ENCODE results near the gene TMEM63C. TPM values are rescaled to one million over a fixed set of nuclear protein-coding genes. Genes with fewer than 3 reads are reported as not detected.

TMEM63C gene
- polyA plus RNA-seq, 1 donor from 2014 or later: 11.1 TPM

- Histone ChIP-seq H3F3A (ENCODE audit: insufficient read depth, low read length, poor library complexity, severe bottlenecking) (no peaks in the 10 kb centered on the region), H4K20me1 (ENCODE audit: insufficient read depth) (no peaks in the 10 kb centered on the region), H3K9me2 (ENCODE audit: insufficient read depth, low read length) (no peaks in the 10 kb centered on the region), H3K9ac (ENCODE audit: low read length) (no peak overlapping the region), H3K9me3 (ENCODE audit: low read length) (no peaks in the 10 kb centered on the region), H3K4me3 (ENCODE audit: low read length) (no peak overlapping the region), H3K79me2 (replicated peaks; ENCODE audit: insufficient read depth, low read length) (no peaks in the 10 kb centered on the region), H3K27me3 (ENCODE audit: insufficient read depth, low read depth, low read length) (no peaks in the 10 kb centered on the region), H3K27ac (ENCODE audit: low read length) (no peak overlapping the region), H3K4me2 (ENCODE audit: low read length) (no peak overlapping the region), H2AFZ (ENCODE audit: low read depth, low read length) (no peak overlapping the region), H3K36me3 (ENCODE audit: insufficient read depth, low read length) (no peaks in the 10 kb centered on the region)
- no peak for TF ChIP-seq EZH2 (IDR thresholded peaks at IDR 0.05; ENCODE audit: borderline replicate concordance, insufficient read depth, low read length, poor library complexity, severe bottlenecking)
- no peak for TF ChIP-seq MXI1 (conservative IDR thresholded peaks at IDR 0.05; ENCODE audit: poor library complexity, severe bottlenecking)
- no peak for TF ChIP-seq POLR2AphosphoS5 (IDR thresholded peaks at IDR 0.05)
- no peak for TF ChIP-seq REST (IDR thresholded peaks at IDR 0.05; ENCODE audit: borderline replicate concordance)
- no peak for TF ChIP-seq TAF1 (IDR thresholded peaks at IDR 0.05; ENCODE audit: low read depth)
- TF ChIP-seq EP300 (conservative IDR thresholded peaks at IDR 0.05; ENCODE audit: poor library complexity, severe bottlenecking): no peak
- TF ChIP-seq RAD21 (conservative IDR thresholded peaks at IDR 0.05): no peak
These were observed 25.3 kb downstream of the TMEM63C start for GRCh38 chr14:77206877-77207389.

- TF ChIP-seq EP300 (conservative IDR thresholded peaks at IDR 0.05; ENCODE audit: poor library complexity, severe bottlenecking): no peak
- peak; percentile 84 for TF ChIP-seq REST (IDR thresholded peaks at IDR 0.05; ENCODE audit: borderline replicate concordance)
- Histone ChIP-seq H4K20me1 (ENCODE audit: insufficient read depth) (no peaks in the 10 kb centered on the region), H3K27me3 (ENCODE audit: insufficient read depth, low read depth, low read length) (no peaks in the 10 kb centered on the region), H2AFZ (ENCODE audit: low read depth, low read length) (no peak overlapping the region), H3K4me2 (ENCODE audit: low read length) (no peak overlapping the region), H3K9ac (ENCODE audit: low read length) (peak overlapping the region; percentile 20), H3K4me3 (ENCODE audit: low read length) (no peak overlapping the region), H3K36me3 (ENCODE audit: insufficient read depth, low read length) (no peaks in the 10 kb centered on the region), H3F3A (ENCODE audit: insufficient read depth, low read length, poor library complexity, severe bottlenecking) (no peaks in the 10 kb centered on the region), H3K79me2 (replicated peaks; ENCODE audit: insufficient read depth, low read length) (no peaks in the 10 kb centered on the region), H3K9me2 (ENCODE audit: insufficient read depth, low read length) (no peaks in the 10 kb centered on the region), H3K9me3 (ENCODE audit: low read length) (no peaks in the 10 kb centered on the region), H3K27ac (ENCODE audit: low read length) (no peak overlapping the region)
These were observed 26.8 kb downstream of the TMEM63C start for GRCh38 chr14:77208291-77208978.

All from neural cell (in vitro differentiated cells).